CD4-positive, alpha-beta T cell treated with Interleukin-15 for 1 hour (primary cell): Measurements from ENCODE around the gene SMIM26.

Source experiments
- DNase-seq: peaks from one replicate; pipeline ENCODE4 v3.0.0-alpha.2; 2020

The SMIM26 gene

GRCh38 chr20:18587665-18588573 lies 20.7 kb downstream of the SMIM26 start, which contains the start of gene DTD1:
DTD1 (plus strand) TSS chr20:18588054; CDS start chr20:18588073, 19 bp downstream.
- DNase-seq, result peak; percentile 86

GRCh38 chr20:18588574-18588933 lies 21.3 kb downstream of the SMIM26 start:
- DNase-seq, result no peak

DNA sequence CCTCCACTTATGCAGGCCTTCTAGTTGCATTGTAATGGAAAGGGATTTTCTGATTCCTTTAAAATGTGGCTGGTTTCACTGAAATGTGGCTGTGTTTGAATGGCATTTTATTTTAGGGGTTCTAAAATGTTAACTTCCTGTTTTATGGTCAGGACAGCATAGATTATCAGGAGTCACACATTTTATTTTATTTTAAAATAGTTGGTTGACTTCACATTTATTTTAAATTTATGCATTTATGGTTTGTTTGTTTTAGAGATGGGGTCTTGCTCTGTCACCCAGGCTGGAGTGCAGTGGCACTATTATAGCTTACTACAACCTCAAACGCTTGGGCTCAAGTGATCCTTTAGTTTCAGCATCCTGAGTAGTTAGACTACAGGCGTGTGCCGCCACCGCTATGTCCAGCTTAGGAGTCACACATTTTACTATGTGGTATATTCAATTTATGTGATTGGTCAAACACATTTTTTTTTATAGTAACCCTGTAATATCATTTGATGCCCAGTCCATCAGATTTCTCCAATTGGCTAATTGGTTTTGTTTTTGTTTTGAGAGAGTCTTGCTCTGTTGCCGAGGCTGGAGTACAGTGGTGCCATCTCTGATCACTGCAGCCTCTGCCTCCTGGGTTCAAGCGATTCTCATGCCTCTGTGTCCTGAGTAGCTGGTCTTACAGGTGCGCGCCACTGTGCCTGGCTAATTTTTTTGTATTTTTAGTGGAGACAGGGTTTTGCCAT lies 22.9 kb downstream of the SMIM26 start:
- DNase-seq, result no peak

DNA sequence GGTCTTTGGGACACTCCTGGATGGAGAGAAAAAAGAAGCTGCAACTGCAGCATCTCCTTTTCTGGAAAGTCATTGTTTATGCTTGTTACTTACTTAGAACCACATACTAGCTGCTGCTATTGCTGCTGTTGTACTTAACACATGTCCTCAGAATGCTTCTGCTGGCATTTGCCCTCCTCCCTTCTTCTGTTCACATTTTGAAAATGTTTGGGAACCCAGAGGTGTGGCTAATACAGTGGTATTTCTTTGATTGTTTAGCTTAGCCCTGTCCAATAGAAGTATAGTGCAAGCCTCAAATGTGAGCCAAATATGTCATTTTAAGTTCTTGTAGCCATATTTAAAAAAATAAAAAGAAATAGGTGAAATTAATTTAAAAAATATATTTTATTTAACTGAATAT lies 29.0 kb downstream of the SMIM26 start:
- no peak for DNase-seq

GRCh38 chr20:18609741-18610140 lies 42.5 kb downstream of the SMIM26 start:
- DNase-seq, result no peak

DNA sequence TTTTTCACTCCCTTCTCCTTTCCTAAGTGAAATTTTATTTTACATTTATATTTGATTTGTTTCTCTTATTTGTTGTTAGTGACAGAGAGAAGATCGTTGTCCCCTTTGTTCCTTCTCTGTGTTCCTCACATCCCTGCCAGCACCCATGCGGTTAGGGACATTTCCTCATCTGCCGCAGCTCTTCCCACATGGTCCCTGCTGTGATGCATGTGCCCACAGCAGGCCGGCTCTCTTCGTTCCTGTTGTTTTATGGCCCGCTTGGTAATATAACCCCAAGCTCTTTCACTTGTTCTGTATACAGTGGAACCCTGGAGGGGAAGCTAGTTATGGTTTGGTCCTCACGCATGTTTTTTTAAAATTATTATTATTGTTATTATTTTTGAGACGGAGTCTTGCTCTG lies 44.3 kb downstream of the SMIM26 start:
- DNase-seq, result no peak

DNA sequence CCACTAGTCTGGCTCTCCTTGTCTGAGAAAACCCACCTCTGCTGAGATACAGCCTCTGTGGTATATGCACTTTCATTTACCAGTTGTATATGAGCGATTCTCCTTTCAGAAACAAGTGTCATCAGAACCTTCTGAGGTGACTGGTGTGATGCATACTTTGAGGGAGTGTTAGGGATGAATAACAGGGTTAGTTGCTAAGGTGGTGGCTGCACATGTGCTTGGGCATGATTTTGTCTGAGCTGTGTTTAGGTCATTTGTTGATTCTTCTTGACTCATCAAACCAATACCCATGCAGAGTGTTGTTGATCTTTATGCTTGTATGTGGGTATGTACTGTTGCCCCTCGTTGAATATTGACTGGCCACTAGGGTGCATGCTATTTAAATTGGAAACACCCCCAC lies 46.3 kb downstream of the SMIM26 start:
- DNase-seq, result no peak

DNA sequence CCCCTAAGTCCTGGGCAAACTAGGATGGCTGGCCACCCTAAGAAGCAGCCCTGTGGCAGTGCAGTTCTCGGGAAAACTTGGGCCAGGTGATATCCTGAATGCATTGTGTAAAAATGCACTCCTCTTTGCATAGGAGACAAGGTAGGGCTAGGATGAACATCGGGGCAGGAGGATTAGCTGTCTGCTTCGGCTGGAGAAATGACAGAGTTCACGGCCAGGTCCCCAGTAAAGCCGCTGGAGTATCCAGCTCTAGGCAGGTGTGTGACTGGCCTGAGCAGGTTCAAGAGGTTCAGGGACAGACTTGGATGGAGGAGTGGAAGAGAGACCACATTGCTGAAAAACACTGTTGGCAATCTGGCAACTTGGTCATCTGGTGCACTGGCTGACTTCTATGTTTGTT lies 47.0 kb downstream of the SMIM26 start:
- DNase-seq, result no peak

- DNase-seq, result no peak
Measured at GRCh38 chr20:18615020-18615650, 47.9 kb downstream of the SMIM26 start.
